ENCODE measurements around the gene GOT2. TPM values are rescaled to one million over a fixed set of nuclear protein-coding genes. Genes with fewer than 3 reads are reported as not detected.
"Not testable (repeated sequence)": the region's sequence is repeated elsewhere in the genome, so short reads cannot be mapped to it uniquely, and the experiment has no call there.

The GOT2 gene
- total RNA-seq, 3 donors from 2014 or later (not counting 1 experiment from before 2014, with no cell fraction given): 21.1 to 32.5 (median 32.0) TPM

- H3K36me3 ChIP-seq (ENCODE audit: control insufficient read depth, insufficient read depth, low read length): no peaks in the 10 kb centered on the region
- Mint-ChIP-seq H3K4me1 (no peaks in the 10 kb centered on the region), H3K36me3 (no peaks in the 10 kb centered on the region), H3K27me3 (ENCODE audit: low read depth in 2 of 2) (peaks cover 0 to 3% of the 10 kb centered on the region in 2 donors), H3K27ac (no peak overlapping the region), H3K4me3 (no peak overlapping the region), H3K9me3 (no peaks in the 10 kb centered on the region)
- no peaks in the 10 kb centered on the region for H3K27me3 ChIP-seq (ENCODE audit: control insufficient read depth, insufficient read depth, low read length)
- TF ChIP-seq CTCF (IDR thresholded peaks at IDR 0.05): no peak
- no peak overlapping the region for H3K27ac ChIP-seq (ENCODE audit: low read length)
- no peaks in the 10 kb centered on the region for H3K4me1 ChIP-seq (ENCODE audit: control insufficient read depth, insufficient read depth, low read length)
- no peaks in the 10 kb centered on the region for H3K9me3 ChIP-seq (ENCODE audit: control insufficient read depth, insufficient read depth, low read length)
- peak in 1 of 2 donors; percentile 50 for DNase-seq
- ATAC-seq: peak; percentile 58 to 78 (median 73)
- intact Hi-C loops (cut with micrococcal nuclease): loop anchor here (1.0 to 2.0 kb wide), 2 partner anchors 149 to 325 kb away; no protein-coding TSS in a partner anchor
- 48% methylated on average over 12 of the region's 12 CpGs for WGBS (ENCODE audit: insufficient coverage)
- no peak overlapping the region for H3K4me3 ChIP-seq (ENCODE audit: low read length)
Observed at GRCh38 chr16:58661199-58661830, 72.8 kb downstream of the GOT2 start.

- H3K27ac Mint-ChIP-seq; H3K4me3 ChIP-seq (ENCODE audit: low read length); H3K4me1 Mint-ChIP-seq; H3K36me3 Mint-ChIP-seq; DNase-seq; H3K27ac ChIP-seq (ENCODE audit: low read length); H3K4me1 ChIP-seq (ENCODE audit: control insufficient read depth, insufficient read depth, low read length); H3K9me3 Mint-ChIP-seq; ATAC-seq; H3K27me3 ChIP-seq (ENCODE audit: control insufficient read depth, insufficient read depth, low read length); H3K4me3 Mint-ChIP-seq; H3K36me3 ChIP-seq (ENCODE audit: control insufficient read depth, insufficient read depth, low read length); H3K27me3 Mint-ChIP-seq (ENCODE audit: low read depth in 2 of 2); H3K9me3 ChIP-seq (ENCODE audit: control insufficient read depth, insufficient read depth, low read length): not testable (repeated sequence)
- intact Hi-C loops (cut with micrococcal nuclease): loop anchor here (2.0 kb wide), 1 partner anchor 323 kb away; no protein-coding TSS in a partner anchor
- WGBS (ENCODE audit: insufficient coverage): 98% methylated on average over 11 of the region's 11 CpGs
Observed at GRCh38 chr16:58659911-58660310, 74.2 kb downstream of the GOT2 start.

- Mint-ChIP-seq H3K4me1 (no peaks in the 10 kb centered on the region), H3K4me3 (no peak overlapping the region), H3K27ac (no peak overlapping the region), H3K27me3 (ENCODE audit: low read depth in 2 of 2) (peaks cover 3 to 7% of the 10 kb centered on the region in 2 donors), H3K9me3 (no peaks in the 10 kb centered on the region), H3K36me3 (no peaks in the 10 kb centered on the region)
- Histone ChIP-seq H3K4me1 (ENCODE audit: control insufficient read depth, insufficient read depth, low read length) (no peaks in the 10 kb centered on the region), H3K4me3 (ENCODE audit: low read length) (no peak overlapping the region), H3K27me3 (ENCODE audit: control insufficient read depth, insufficient read depth, low read length) (no peaks in the 10 kb centered on the region), H3K36me3 (ENCODE audit: control insufficient read depth, insufficient read depth, low read length) (no peaks in the 10 kb centered on the region), H3K27ac (ENCODE audit: low read length) (no peak overlapping the region), H3K9me3 (ENCODE audit: control insufficient read depth, insufficient read depth, low read length) (no peaks in the 10 kb centered on the region)
- intact Hi-C loops (cut with micrococcal nuclease): no loop called here
- 84% methylated on average over 3 of the region's 3 CpGs for WGBS (ENCODE audit: insufficient coverage)
- ATAC-seq (no peak), DNase-seq (no peak)
- TF ChIP-seq CTCF (IDR thresholded peaks at IDR 0.05): no peak
Observed at GRCh38 chr16:58658796-58659211, 75.3 kb downstream of the GOT2 start.

Other genes starting within 250 kb of the GOT2 start
- not detected for gene NDRG4, start 234.2 kb downstream of the GOT2 start, total RNA-seq
- 10 to 100 TPM; 20.3 to 34.5 (median 21.3) TPM for gene SETD6, start 218.8 kb downstream of the GOT2 start, total RNA-seq
- gene CNOT1, start 104.5 kb downstream of the GOT2 start, total RNA-seq: 100 to 1,000 TPM; 242 to 275 (median 249) TPM
- 10 to 100 TPM in 2 of 3 donors, 1 to 10 TPM in 1; 9.2 to 16.9 (median 14.1) TPM for gene SLC38A7, start 49.5 kb downstream of the GOT2 start, total RNA-seq

Data from natural killer cell (primary cell).